Measurements from ENCODE around the gene BARX2.

The BARX2 gene

DNA sequence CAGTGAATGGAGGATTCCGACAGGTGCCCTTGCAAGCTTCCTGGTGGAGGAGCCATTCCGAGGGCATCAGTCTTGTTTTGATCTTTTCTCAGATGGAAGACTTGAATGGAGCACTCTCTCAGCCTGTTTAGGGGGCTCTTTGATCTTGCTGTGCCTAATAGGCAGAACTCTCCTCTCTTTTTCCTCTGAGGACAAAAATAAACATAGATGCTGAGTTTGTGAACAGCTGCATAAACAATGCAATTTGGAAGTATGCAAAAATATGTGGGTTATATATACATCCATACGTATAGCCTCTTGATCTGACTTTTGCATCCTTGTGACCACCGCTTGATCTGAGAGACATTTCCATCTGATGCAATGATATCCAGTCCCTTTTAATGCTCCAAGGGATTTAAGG lies 29.1 kb downstream of the BARX2 start:
- no peak overlapping the region for H3K4me3 ChIP-seq (ENCODE audit: low read length)
- no peak for DNase-seq (ENCODE audit: low read depth)
- TF ChIP-seq, protein P1, sequence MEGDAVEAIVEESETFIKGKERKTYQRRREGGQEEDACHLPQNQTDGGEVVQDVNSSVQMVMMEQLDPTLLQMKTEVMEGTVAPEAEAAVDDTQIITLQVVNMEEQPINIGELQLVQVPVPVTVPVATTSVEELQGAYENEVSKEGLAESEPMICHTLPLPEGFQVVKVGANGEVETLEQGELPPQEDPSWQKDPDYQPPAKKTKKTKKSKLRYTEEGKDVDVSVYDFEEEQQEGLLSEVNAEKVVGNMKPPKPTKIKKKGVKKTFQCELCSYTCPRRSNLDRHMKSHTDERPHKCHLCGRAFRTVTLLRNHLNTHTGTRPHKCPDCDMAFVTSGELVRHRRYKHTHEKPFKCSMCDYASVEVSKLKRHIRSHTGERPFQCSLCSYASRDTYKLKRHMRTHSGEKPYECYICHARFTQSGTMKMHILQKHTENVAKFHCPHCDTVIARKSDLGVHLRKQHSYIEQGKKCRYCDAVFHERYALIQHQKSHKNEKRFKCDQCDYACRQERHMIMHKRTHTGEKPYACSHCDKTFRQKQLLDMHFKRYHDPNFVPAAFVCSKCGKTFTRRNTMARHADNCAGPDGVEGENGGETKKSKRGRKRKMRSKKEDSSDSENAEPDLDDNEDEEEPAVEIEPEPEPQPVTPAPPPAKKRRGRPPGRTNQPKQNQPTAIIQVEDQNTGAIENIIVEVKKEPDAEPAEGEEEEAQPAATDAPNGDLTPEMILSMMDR (conservative IDR thresholded peaks at IDR 0.05; ENCODE audit: low read depth, low read length): no peak

DNA sequence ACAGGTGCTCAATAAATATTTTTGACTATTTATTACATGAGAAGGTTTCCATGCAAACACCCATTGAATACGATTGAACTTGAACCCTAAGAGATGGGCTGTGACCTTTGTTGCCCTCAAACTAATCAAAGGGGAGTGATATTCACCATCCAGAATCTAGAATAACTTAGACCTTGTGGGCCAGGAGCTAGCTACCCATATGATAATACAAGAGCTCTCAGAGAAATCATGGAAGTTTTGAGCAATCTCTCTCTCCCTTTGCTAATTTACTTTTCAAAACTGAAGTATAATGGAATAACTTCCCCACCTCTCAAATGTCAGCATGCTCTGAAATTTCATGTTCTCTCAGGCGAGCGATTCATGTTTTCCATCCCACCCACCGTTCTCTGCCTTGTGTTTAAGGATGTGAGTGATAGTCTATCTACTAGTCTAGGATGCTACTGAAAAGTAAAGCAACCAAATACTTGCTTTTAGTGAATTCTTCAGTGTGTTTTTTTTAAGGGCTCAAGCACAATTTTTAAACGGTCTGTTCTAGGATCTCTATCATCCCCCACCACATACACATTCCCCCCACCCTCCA lies 33.3 kb downstream of the BARX2 start:
- DNase-seq (ENCODE audit: low read depth): no peak
- H3K4me3 ChIP-seq (ENCODE audit: low read length): no peak overlapping the region
- TF ChIP-seq, protein P1 (conservative IDR thresholded peaks at IDR 0.05; ENCODE audit: low read depth, low read length): no peak

DNA sequence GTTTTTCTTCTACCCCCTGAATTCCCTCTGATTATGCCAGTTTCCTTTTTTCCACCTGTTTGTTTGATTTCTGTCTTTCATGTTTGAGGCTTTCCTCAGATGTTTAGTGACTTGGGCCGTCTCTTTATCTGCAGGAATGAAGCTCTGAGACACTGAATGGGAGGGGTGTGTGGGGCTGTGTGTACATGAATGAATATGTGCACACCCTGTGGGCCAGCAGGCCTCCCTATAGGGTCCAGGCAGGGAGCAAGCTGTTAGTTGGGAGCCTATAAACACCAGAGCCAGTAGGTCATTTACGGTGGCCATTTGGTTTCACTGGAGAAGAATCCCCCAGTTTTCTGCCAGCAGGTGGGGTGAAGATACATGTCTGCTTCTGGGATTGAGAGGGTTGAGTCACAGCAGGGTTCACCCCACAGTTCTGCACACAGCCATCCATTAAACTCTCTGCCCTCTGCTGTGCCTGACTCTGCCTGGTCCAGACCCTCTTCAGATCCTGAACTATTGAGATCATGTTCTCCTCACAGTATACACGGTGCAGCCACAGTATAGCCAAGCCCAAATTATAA lies 34.8 kb downstream of the BARX2 start:
- DNase-seq (ENCODE audit: low read depth): no peak
- H3K4me3 ChIP-seq (ENCODE audit: low read length): no peak overlapping the region
- TF ChIP-seq, protein P1 (conservative IDR thresholded peaks at IDR 0.05; ENCODE audit: low read depth, low read length): no peak

DNA sequence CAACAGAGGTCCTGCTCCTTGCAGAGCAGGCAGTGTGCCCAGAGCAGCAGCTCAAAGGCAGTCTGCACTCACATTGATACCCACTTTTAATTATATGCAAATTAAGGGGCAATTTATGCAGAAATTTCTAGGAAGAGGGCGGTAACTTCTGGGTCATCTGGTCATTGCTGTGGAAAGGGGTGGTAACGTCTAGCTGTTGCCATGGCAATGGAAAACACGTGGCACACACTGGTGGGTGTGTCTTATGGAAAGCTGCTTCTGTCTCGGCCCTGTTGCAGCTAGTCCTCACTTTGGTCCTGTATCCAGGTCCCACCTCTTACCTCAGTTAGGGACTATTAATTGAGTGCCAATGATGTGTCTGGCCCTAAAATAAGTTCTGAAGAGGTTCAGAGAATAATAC lies 36.8 kb downstream of the BARX2 start:
- TF ChIP-seq, protein P1 (conservative IDR thresholded peaks at IDR 0.05; ENCODE audit: low read depth, low read length): no peak
- DNase-seq (ENCODE audit: low read depth): no peak
- no peak overlapping the region for H3K4me3 ChIP-seq (ENCODE audit: low read length)

DNA sequence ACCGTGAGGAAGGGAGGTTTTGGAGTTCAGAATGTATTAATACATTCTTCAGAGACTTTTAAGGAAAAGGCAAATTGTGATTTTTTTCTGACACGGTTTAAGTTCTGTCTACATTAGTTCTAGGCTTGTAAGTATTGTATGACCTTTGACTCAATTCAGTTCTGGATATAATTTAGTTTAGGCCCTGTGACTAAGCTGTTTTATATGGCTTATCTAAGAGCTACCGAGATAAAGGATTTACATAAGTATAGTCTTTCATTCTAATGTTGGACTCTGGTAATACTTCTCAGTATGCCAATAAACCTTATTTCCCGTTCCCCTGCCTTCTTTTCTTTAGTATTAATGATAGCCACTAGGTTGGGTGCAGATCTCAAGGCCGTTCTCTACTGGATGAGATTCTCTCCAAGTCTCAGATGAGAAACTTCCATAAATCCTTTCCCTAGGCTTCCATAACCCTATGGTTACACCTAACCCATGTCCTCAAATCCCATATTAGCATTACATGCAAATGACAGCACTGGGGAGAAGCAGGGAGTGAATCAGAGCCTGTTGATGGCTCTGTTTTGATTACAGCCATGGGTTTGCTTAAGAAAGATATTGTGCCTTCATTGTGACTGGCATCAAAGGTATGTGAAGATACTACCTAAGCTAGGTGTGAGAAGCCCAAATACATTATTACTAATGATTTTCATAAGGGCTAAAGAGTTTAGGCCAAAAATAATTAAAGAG lies 38.7 kb downstream of the BARX2 start:
- H3K4me3 ChIP-seq (ENCODE audit: low read length): no peak overlapping the region
- TF ChIP-seq, protein P1 (conservative IDR thresholded peaks at IDR 0.05; ENCODE audit: low read depth, low read length): no peak
- DNase-seq (ENCODE audit: low read depth): no peak

DNA sequence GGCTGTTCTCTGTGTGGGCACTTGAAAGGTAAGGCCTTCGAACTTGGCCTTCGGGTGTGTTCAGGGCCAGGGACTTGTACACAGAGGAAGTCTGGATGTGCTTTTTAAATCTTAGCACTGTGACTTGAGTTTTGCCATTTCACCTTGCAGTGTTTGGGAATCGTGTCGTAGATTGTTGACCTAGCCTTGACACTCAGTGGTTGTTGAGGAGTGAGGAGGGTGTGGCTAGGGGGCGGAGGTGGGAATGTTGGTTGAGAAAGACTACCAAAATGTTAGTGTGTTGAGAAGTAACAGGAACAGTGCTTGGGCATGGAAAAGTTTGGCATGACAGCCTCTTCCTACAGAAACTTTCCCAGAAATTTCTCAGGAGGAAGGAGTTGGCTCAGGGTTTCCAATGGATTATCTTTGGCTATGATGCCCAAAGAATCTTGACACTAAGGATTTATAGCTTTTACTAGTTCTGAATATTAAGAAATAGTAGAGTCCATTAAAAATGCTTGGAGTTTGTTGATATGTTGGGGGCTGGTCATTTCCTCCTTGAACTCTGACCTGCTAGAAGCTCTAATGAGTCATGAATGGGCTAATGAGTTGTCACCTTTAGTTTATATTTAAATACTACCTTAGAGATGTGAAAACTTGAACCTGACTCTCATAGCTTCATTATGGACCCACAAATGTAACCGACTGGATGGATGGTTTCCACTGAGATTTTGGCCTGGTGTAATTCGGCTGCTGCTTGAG lies 40.6 kb downstream of the BARX2 start:
- H3K4me3 ChIP-seq (ENCODE audit: low read length): no peak overlapping the region
- TF ChIP-seq, protein P1 (conservative IDR thresholded peaks at IDR 0.05; ENCODE audit: low read depth, low read length): no peak
- DNase-seq (ENCODE audit: low read depth): no peak
